CD14-positive monocyte (primary cell): ENCODE data around the gene MUC3A. TPM values are rescaled to one million over a fixed set of nuclear protein-coding genes. Genes with fewer than 3 reads are reported as not detected.
"Not testable (repeated sequence)": the region's sequence is repeated elsewhere in the genome, so short reads cannot be mapped to it uniquely, and the experiment has no call there.

Experiments used
- DNase-seq, 3 donors: peaks; one replicate each; pipeline ENCODE4 v3.0.0-alpha.2; 2011 to 2022
- H2AFZ ChIP-seq: 2 replicates; pipeline ENCODE4 v1.6.0; 2012; ENCODE audit warnings: mild to moderate bottlenecking, low read depth, low read length, inconsistent platforms; ENCODE audit not compliant: insufficient read depth, poor library complexity, severe bottlenecking
- H3K27ac ChIP-seq, 2 donors: 1 replicate in 1 of 2; 2 replicates in 1 of 2; pipeline ENCODE4 v1.5.1; 2012 to 2013; ENCODE audit warnings: low read length in 2 of 2, control low read depth in 1 of 2, inconsistent platforms in 1 of 2, low read depth in 1 of 2, mild to moderate bottlenecking in 1 of 2
- H3K27me3 ChIP-seq, 2 donors: one replicate each; pipeline versions ENCODE4 v1.6.0 to v1.6.1; 2011 to 2013; ENCODE audit warnings: low read length in 2 of 2; ENCODE audit not compliant: control insufficient read depth in 2 of 2, insufficient read depth in 2 of 2
- H3K36me3 ChIP-seq, 2 donors: replicated peaks in 1 of 2; 1 replicate in 1 of 2; 2 replicates in 1 of 2; pipeline versions ENCODE4 v1.5.1 to v1.6.1; 2012 to 2013; ENCODE audit warnings: low read length in 2 of 2, control low read depth in 1 of 2, inconsistent platforms in 1 of 2, mild to moderate bottlenecking in 1 of 2; ENCODE audit not compliant: insufficient read depth in 2 of 2, control insufficient read depth in 1 of 2
- H3K4me1 ChIP-seq, 2 donors: 1 replicate in 1 of 2; 2 replicates in 1 of 2; pipeline versions ENCODE4 v1.5.1 to v1.6.1; 2012 to 2013; ENCODE audit warnings: low read length in 2 of 2, control low read depth in 1 of 2, inconsistent platforms in 1 of 2, mild to moderate bottlenecking in 1 of 2, moderate library complexity in 1 of 2; ENCODE audit not compliant: insufficient read depth in 2 of 2, control insufficient read depth in 1 of 2
- H3K4me2 ChIP-seq: replicated peaks from 2 replicates; pipeline ENCODE3; 2012; ENCODE audit warnings: low read length, moderate library complexity, mild to moderate bottlenecking; ENCODE audit not compliant: poor library complexity, severe bottlenecking; ENCODE audit errors: extremely low read depth
- H3K4me3 ChIP-seq, 3 experiments: fragments of 200-600 bp in 1 of 3; sonication (generic) in 1 of 3; replicated peaks in 1 of 3; 1 replicate in 2 of 3; 2 replicates in 1 of 3; pipeline ENCODE4 v1.5.1; 2011 to 2013; ENCODE audit warnings: low read length in 3 of 3, mild to moderate bottlenecking in 3 of 3, control low read depth in 2 of 3, low read depth in 2 of 3, inconsistent platforms in 1 of 3, moderate library complexity in 1 of 3
- H3K79me2 ChIP-seq: 2 replicates; pipeline ENCODE4 v1.6.0; 2012; ENCODE audit warnings: mild to moderate bottlenecking, control low read depth, inconsistent platforms, low read length, moderate library complexity; ENCODE audit not compliant: insufficient read depth
- H3K9ac ChIP-seq: 2 replicates; pipeline ENCODE4 v1.6.0; 2017; ENCODE audit warnings: low read length, mild to moderate bottlenecking; ENCODE audit not compliant: insufficient read depth, poor library complexity, severe bottlenecking
- H3K9me3 ChIP-seq, 2 donors: replicated peaks in 1 of 2; 1 replicate in 1 of 2; 2 replicates in 1 of 2; pipeline versions ENCODE4 v1.5.1 to v1.6.1; 2012 to 2013; ENCODE audit warnings: low read length in 2 of 2, control low read depth in 1 of 2; ENCODE audit not compliant: control insufficient read depth in 1 of 2, insufficient read depth in 1 of 2
- H4K20me1 ChIP-seq: 2 replicates; pipeline ENCODE4 v1.6.0; 2012; ENCODE audit warnings: mild to moderate bottlenecking, low read length, control low read depth, moderate library complexity; ENCODE audit not compliant: insufficient read depth
- H3K27ac Mint-ChIP-seq, 7 donors: one replicate each; pipeline ENCODE4 v1.8.0; 2020; ENCODE audit warnings: mild to moderate bottlenecking in 7 of 7, mixed read lengths in 7 of 7, moderate library complexity in 6 of 7, inconsistent platforms in 2 of 7
- H3K27me3 Mint-ChIP-seq, 3 donors: one replicate each; pipeline ENCODE4 v1.8.0; 2021 to 2022; ENCODE audit warnings: low read depth in 3 of 3, mild to moderate bottlenecking in 3 of 3, mixed read lengths in 3 of 3, moderate library complexity in 3 of 3, inconsistent platforms in 1 of 3
- H3K36me3 Mint-ChIP-seq, 2 donors: one replicate each; pipeline ENCODE4 v1.8.0; 2020; ENCODE audit warnings: mixed read lengths in 2 of 2, inconsistent platforms in 1 of 2, mild to moderate bottlenecking in 1 of 2
- H3K4me1 Mint-ChIP-seq: one replicate; pipeline ENCODE4 v1.8.0; 2020; ENCODE audit warnings: mild to moderate bottlenecking, mixed read lengths
- H3K4me3 Mint-ChIP-seq, 2 donors: one replicate each; pipeline ENCODE4 v1.8.0; 2020; ENCODE audit warnings: mild to moderate bottlenecking in 2 of 2, mixed read lengths in 2 of 2, moderate library complexity in 1 of 2
- H3K9me3 Mint-ChIP-seq, 7 donors: one replicate each; pipeline ENCODE4 v1.8.0; 2020 to 2022; ENCODE audit warnings: mixed read lengths in 7 of 7, mild to moderate bottlenecking in 6 of 7, moderate library complexity in 6 of 7, inconsistent platforms in 2 of 7
- WGBS: methylation state at CpG from one replicate; pipeline ENCODE4 v1.1.5; 2013; ENCODE audit warnings: missing lambda C conversion rate; ENCODE audit not compliant: insufficient coverage; 5-methylcytosine and 5-hydroxymethylcytosine counted together
- intact Hi-C, 2 donors: fragments of 100-400 bp; cut with micrococcal nuclease; formaldehyde crosslinking; loops; one replicate each; pipeline versions ENCODE4 v1.15.0 to v1.15.1; 2023
- polyA plus RNA-seq, 3 donors: library from polyadenylated mRNA; depleted of rRNA in 1 of 3; unstranded in 2 of 3; stranded (reverse) in 1 of 3; fragments of 300-500 nt in 2 of 3; fragments of >200 nt in 1 of 3; fragmentation: Illumina TruSeq in 2 of 3; gene quantifications; 1 replicate in 2 of 3; 2 replicates in 1 of 3; pipeline ENCODE4 v1.2.3, GENCODE V29; 2012 to 2021

The MUC3A gene
- polyA plus RNA-seq, 3 donors, result not detected

DNA sequence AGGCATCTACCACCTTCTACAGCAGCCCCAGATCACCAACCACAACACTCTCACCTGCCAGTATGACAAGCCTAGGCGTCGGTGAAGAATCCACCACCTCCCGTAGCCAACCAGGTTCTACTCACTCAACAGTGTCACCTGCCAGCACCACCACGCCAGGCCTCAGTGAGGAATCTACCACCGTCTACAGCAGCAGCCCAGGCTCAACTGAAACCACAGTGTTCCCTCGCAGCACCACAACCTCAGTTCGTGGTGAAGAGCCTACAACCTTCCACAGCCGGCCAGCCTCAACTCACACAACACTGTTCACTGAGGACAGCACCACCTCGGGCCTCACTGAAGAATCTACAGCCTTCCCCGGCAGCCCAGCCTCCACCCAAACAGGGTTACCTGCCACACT, 49.2 kb downstream of the MUC3A start:
- H2AFZ ChIP-seq, H3K4me3 Mint-ChIP-seq, H3K79me2 ChIP-seq, H3K4me1 ChIP-seq, H3K4me1 Mint-ChIP-seq, H4K20me1 ChIP-seq, intact Hi-C loops, H3K4me3 ChIP-seq, DNase-seq, H3K27me3 Mint-ChIP-seq, H3K27me3 ChIP-seq, H3K9ac ChIP-seq, H3K27ac Mint-ChIP-seq, H3K4me2 ChIP-seq, H3K27ac ChIP-seq, H3K36me3 Mint-ChIP-seq, H3K36me3 ChIP-seq: not testable (repeated sequence)
- WGBS, result no CpG with 5 or more reads among the region's 10 CpGs
- peaks cover 17 to 41% (median 18%) of the 10 kb centered on the region in 7 donors for H3K9me3 Mint-ChIP-seq
- H3K9me3 ChIP-seq, result peaks cover 0 to 22% of the 10 kb centered on the region in 2 donors

DNA sequence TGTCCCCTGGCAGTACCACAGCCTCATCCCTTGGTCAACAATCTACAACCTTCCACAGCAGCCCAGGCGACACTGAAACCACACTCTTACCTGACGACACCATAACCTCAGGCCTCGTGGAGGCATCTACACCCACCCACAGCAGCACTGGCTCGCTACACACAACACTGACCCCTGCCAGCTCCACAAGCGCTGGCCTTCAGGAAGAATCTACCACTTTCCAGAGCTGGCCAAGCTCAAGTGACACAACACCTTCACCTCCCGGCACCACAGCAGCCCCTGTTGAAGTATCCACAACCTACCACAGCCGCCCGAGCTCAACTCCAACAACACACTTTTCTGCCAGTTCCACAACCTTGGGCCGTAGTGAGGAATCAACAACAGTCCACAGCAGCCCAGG, 50.0 kb downstream of the MUC3A start:
- H3K9ac ChIP-seq, H3K4me3 Mint-ChIP-seq, H3K4me3 ChIP-seq, H3K4me1 ChIP-seq, H3K79me2 ChIP-seq, H2AFZ ChIP-seq, H3K27me3 Mint-ChIP-seq, H3K4me2 ChIP-seq, intact Hi-C loops, DNase-seq, H3K36me3 Mint-ChIP-seq, H3K36me3 ChIP-seq, H3K27me3 ChIP-seq, H4K20me1 ChIP-seq, H3K27ac ChIP-seq, H3K27ac Mint-ChIP-seq, H3K4me1 Mint-ChIP-seq: not testable (repeated sequence)
- H3K9me3 Mint-ChIP-seq, result peaks cover 17 to 40% (median 18%) of the 10 kb centered on the region in 7 donors
- peaks cover 0 to 19% of the 10 kb centered on the region in 2 donors for H3K9me3 ChIP-seq
- no CpG with 5 or more reads among the region's 9 CpGs for whole genome bisulfite sequencing

DNA sequence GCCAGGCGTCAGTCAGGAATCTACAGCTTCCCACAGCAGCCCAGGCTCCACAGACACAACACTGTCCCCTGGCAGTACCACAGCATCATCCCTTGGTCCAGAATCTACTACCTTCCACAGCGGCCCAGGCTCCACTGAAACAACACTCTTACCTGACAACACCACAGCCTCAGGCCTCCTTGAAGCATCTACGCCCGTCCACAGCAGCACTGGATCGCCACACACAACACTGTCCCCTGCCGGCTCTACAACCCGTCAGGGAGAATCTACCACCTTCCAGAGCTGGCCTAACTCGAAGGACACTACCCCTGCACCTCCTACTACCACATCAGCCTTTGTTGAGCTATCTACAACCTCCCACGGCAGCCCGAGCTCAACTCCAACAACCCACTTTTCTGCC, 50.7 kb downstream of the MUC3A start:
- H3K4me1 ChIP-seq, H3K79me2 ChIP-seq, H3K27ac Mint-ChIP-seq, H3K36me3 Mint-ChIP-seq, H2AFZ ChIP-seq, H3K4me2 ChIP-seq, H3K9ac ChIP-seq, H4K20me1 ChIP-seq, intact Hi-C loops, H3K36me3 ChIP-seq, H3K4me3 Mint-ChIP-seq, H3K27ac ChIP-seq, H3K4me1 Mint-ChIP-seq, H3K27me3 Mint-ChIP-seq, H3K27me3 ChIP-seq, DNase-seq, H3K4me3 ChIP-seq: not testable (repeated sequence)
- peaks cover 0 to 19% of the 10 kb centered on the region in 2 donors for H3K9me3 ChIP-seq
- WGBS, result no CpG with 5 or more reads among the region's 10 CpGs
- H3K9me3 Mint-ChIP-seq, result peaks cover 17 to 38% (median 18%) of the 10 kb centered on the region in 7 donors

DNA sequence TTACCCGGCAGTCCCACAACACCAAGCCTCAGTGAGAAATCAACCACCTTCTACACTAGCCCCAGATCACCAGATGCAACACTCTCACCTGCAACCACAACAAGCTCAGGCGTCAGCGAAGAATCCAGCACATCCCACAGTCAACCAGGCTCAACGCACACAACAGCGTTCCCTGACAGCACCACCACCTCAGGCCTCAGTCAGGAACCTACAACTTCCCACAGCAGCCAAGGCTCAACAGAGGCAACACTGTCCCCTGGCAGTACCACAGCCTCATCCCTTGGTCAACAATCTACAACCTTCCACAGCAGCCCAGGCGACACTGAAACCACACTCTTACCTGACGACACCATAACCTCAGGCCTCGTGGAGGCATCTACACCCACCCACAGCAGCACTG, 53.0 kb downstream of the MUC3A start:
- H3K4me1 Mint-ChIP-seq, H3K27ac Mint-ChIP-seq, H2AFZ ChIP-seq, H3K27me3 Mint-ChIP-seq, H3K4me3 ChIP-seq, H3K4me1 ChIP-seq, DNase-seq, intact Hi-C loops, H3K9ac ChIP-seq, H3K27ac ChIP-seq, H4K20me1 ChIP-seq, H3K36me3 Mint-ChIP-seq, H3K36me3 ChIP-seq, H3K4me2 ChIP-seq, H3K4me3 Mint-ChIP-seq, H3K27me3 ChIP-seq, H3K79me2 ChIP-seq: not testable (repeated sequence)
- WGBS, result no CpG with 5 or more reads among the region's 8 CpGs
- peaks cover 10 to 29% (median 15%) of the 10 kb centered on the region in 7 donors for H3K9me3 Mint-ChIP-seq
- peaks cover 0 to 19% of the 10 kb centered on the region in 2 donors for H3K9me3 ChIP-seq
